HG03103 (cell line): ENCODE data around the gene GNL1.
A peak's percentile ranks its signal among the peaks of the same experiment; 100 is the strongest.

Experiments
- ATAC-seq: cut with Tn5 transposase; IDR thresholded peaks from one replicate; pipeline ENCODE4 v1.9.1; 2021; ENCODE audit warnings: low read depth; ENCODE audit not compliant: unreplicated experiment

The GNL1 gene

GRCh38 chr6:30570263-30570662 is 14.0 kb upstream of the GNL1 start:
- no peak for ATAC-seq

DNA sequence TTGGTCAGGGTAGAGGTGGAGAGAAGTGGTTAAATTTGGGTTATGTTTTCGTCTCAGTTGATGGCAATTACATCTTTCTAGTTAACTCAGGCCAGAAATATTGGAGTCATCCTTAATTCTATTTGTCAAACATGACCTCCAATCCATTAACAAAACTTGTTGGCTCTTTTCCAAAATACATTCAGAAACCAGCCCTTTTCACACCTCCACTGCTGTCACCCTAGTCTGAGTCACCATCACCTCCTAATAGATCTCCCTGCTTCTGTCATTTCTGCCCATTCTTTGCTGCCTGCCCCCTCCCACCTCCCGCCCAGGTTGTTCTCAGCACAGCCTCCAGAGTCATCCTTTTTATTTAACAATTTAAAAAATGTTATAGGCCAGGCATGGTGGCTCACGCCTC is 12.0 kb upstream of the GNL1 start:
- no peak for ATAC-seq

DNA sequence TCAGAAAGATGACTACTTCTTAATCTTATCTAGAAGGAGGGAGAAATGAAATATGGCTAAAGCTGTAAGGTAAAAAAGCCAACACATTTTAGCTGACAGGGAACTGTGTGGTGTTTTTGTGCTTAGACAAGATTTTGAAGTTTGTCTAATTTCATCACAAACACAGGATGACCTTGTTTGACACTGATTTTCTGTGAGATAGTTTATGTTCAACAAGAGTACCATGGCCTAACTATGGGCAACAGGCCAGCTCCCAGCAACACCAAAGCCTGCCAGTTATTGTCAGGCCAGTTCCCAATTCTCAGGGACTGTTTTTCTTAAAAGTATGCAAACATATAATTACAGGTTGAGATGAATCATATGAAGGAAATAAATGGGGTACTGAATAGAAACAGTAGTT is 9.5 kb upstream of the GNL1 start:
- ATAC-seq = no peak

GRCh38 chr6:30564114-30564513 is 7.8 kb upstream of the GNL1 start:
- ATAC-seq = no peak

GRCh38 chr6:30562470-30563425 is 6.5 kb upstream of the GNL1 start:
- no peak for ATAC-seq

- ATAC-seq = no peak
Measured at GRCh38 chr6:30560930-30561329, 4.6 kb upstream of the GNL1 start.

DNA sequence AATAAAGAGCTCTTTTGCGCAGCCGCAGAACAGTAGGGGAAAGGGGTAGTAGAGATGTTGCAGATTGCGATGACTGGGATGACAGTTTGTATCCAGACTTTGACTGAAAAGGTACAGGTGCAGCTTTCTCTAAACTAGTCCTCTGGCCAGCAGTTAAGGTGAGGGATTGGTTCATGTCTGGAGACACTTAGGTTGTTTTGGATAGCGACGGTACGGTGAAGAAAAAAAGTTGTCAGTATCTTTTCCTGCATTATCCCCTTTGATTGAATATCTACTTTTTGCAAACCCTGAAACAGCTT is 1.3 kb upstream of the GNL1 start:
- no peak for ATAC-seq

GRCh38 chr6:30556906-30557682 is 805 bp upstream of the GNL1 start, which contains the start of gene PRR3:
TSS of gene PRR3 (plus strand) at chr6:30557295. CDS start at chr6:30557345, 50 bp downstream.
- peak; percentile 44 for ATAC-seq

GRCh38 chr6:30555816-30556065 is 548 bp downstream of the GNL1 start:
- no peak for ATAC-seq

DNA sequence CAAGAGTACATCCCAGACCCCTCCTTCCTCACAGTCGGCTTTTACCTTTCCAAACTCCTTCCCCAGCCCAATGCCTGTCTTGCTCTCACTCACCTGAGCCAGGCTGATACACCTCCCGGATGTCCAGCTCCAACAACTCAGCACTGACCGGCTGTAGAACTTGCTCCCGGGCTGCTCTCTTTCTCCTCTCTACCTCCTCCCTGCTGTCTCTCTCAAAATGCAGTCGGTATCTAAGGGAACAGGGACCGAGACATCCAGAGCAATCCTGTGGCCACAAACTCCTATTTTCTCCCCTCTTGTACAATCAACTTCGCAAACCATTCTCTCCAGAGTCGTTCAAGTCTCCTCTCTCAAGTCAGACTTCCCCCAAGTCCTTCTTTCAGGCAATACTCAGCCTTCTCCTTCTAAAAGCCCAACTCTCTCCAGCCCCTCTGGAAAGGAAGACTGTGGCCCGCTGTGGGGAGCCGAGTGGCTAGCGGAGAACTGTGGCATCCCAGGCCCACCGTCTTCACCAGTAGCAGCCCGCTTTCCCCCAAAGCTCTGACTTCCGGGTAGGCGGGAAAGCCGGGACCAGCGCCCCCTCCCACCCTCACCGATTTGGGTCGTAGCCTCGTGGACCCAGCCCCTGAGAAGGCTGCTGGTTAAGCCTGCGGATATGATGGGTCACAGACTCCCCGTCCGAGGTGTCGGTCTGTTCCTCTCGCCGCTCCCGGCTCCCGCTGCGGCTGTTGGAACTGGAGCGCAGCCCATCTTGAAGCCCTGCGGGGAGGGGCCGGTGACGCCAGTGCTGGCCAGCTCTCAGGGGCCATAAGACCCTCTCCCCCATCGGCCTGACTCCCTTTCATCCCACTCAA is 1.1 kb downstream of the GNL1 start:
- ATAC-seq = no peak

- no peak for ATAC-seq
Measured at GRCh38 chr6:30554404-30554803, 1.9 kb downstream of the GNL1 start.

DNA sequence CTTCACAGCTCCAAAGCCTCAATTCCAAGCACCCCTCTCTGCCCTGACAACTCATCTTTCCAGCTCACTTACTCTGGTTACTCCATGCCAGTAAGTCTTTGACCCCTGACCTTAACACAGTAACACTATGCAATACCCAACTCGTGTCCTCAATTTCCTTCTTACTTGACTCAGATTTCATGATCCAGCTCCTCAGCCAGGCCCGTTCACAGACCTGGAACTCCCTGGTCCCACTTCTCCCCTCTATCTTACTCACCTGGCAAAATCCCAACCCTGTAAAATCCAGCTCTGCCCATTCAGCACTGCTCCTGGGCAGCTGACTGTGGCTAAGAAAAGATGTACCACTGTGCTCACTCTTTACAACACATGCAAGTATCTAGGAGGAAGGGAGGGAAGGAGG is 7.9 kb downstream of the GNL1 start:
- no peak for ATAC-seq

DNA sequence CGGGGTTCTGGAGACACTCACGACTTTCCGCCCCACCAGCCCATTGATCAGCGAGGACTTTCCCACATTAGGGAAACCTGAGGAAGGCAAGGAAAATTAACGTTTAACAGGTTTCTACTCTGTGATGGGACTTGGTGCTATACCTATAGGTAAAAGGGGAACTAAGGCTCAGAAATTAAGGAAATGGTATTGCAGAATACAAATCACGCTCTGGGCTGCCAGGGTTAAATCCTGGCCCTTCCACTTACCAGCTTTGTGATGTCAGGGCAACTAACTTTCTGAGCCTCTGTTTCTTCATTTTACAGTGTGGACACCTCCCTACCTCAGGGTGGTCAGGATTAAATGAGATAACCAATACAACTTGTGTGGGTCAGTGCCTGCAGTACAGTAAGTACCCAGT is 8.8 kb downstream of the GNL1 start:
- ATAC-seq = no peak

- no peak for ATAC-seq
Measured at GRCh38 chr6:30544666-30545272, 11.5 kb downstream of the GNL1 start.

DNA sequence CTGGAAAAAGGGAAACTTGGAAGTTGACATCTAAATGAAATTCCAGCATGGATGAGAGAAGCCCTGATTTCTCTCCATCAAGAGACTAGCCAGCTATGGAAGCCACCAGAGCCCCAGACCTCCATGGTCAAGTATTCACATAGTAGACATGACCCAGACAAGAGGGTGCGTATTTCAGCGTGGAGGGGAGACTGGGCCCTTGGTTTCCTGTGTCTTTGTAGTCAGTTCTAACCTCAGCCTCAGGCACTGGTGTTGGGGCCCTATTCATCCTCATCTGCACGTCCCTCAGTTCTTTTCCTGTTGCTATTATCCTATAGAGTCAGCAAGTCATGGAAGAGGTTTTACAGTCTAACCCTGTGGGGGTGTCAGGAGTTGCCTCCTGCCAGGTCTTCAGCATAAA is 12.5 kb downstream of the GNL1 start:
- no peak for ATAC-seq

DNA sequence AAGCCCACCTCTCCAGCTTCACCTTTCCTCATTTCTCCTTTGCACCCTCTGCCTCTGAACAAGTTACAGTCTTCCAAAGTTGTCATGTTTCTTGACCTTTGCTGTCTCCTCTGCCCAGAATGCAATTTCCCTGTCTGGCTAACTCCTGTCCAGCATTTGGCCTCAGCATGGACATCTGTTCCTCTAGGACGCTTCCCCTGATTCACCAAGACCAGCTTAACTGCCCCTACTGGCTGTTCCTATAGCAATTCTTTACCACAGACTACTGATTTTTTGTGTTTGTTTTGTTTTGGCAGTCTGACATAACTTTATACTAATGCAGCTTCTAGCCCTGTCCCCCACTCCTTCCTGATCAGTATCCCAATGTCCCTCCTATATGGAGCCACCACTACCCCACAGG is 13.4 kb downstream of the GNL1 start:
- ATAC-seq = no peak

- ATAC-seq = no peak
Measured at GRCh38 chr6:30542404-30542725, 13.9 kb downstream of the GNL1 start.

- no peak for ATAC-seq
Measured at GRCh38 chr6:30541515-30542403, 14.5 kb downstream of the GNL1 start.

DNA sequence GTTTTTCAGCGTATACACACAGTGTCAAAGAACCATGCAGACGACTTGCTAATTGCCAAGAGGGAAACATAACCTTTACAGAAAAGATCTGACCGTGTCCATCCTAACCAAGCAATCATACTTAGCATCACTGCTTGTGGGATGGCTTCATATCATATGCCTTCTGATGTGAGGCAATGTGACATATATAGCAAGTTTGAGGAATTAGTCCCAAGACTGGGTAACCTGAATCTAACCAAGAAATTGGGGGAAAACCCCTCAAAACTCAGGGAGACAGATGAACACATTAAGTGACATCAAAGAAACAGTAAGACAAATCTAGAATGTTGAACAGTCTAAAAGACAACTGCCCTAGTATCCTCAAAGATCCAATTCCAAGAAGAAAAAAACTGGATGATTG is 18.4 kb downstream of the GNL1 start:
- ATAC-seq = no peak
